H1 (cell line): ENCODE measurements around the gene FAM120B. TPM values are rescaled to one million over a fixed set of nuclear protein-coding genes. Genes with fewer than 3 reads are reported as not detected.

Experiments used
- CTCF ChIA-PET: fragments of 300-600 bp; sonication (Branson Sonifier 250); formaldehyde crosslinking; loops from one replicate; lab custom pipeline; 2021; ENCODE audit not compliant: partially characterized antibody; lab: Charles Lee
- POLR2A ChIA-PET: fragments of 300-600 bp; sonication (Branson Sonifier 250); formaldehyde crosslinking; loops from one replicate; lab custom pipeline; 2021; ENCODE audit warnings: inconsistent platforms; ENCODE audit not compliant: partially characterized antibody; lab: Charles Lee
- DNase-seq, 2 experiments: peaks; one replicate each; pipeline versions ENCODE4 v3.0.0 to v3.0.0-alpha.2; 2010 to 2022; ENCODE audit warnings: low spot score in 2 of 2, low read depth in 1 of 2, mixed read lengths in 1 of 2
- FAIRE-seq: peaks from 2 replicates; lab custom pipeline; 2011; peaks lifted over from hg19 to GRCh38; lab: Jason Lieb, UNC
- H2AFZ ChIP-seq: 2 replicates; pipeline ENCODE4 v1.8.1; 2012; ENCODE audit warnings: low read length, inconsistent platforms
- H2AK5ac ChIP-seq: 2 replicates; pipeline ENCODE4 v1.6.1; 2013; ENCODE audit warnings: low read depth, low read length
- H2BK120ac ChIP-seq: replicated peaks from 2 replicates; pipeline ENCODE3; 2013; ENCODE audit warnings: low read depth, low read length, inconsistent platforms
- H2BK12ac ChIP-seq: 2 replicates; pipeline ENCODE4 v1.6.1; 2013; ENCODE audit warnings: low read depth, low read length
- H2BK15ac ChIP-seq: 2 replicates; pipeline ENCODE4 v1.6.1; 2013; ENCODE audit warnings: low read length
- H2BK20ac ChIP-seq: 2 replicates; pipeline ENCODE4 v1.6.1; 2013; ENCODE audit warnings: low read length
- H2BK5ac ChIP-seq: 2 replicates; pipeline ENCODE4 v1.6.1; 2013; ENCODE audit warnings: low read depth, low read length
- H3K14ac ChIP-seq: 2 replicates; pipeline ENCODE4 v1.6.1; 2013; ENCODE audit warnings: inconsistent platforms; ENCODE audit not compliant: insufficient read length
- H3K18ac ChIP-seq: 2 replicates; pipeline ENCODE4 v1.6.1; 2013; ENCODE audit warnings: low read length; ENCODE audit errors: extremely low read depth
- H3K23ac ChIP-seq: 2 replicates; pipeline ENCODE4 v1.6.1; 2013; ENCODE audit warnings: inconsistent platforms; ENCODE audit not compliant: insufficient read length
- H3K23me2 ChIP-seq: 2 replicates; pipeline ENCODE4 v1.6.1; 2013; ENCODE audit warnings: low read depth, low read length
- H3K27ac ChIP-seq: 2 replicates; pipeline ENCODE4 v1.6.1; 2011; ENCODE audit warnings: low read depth, low read length, inconsistent platforms
- H3K27me3 ChIP-seq, 4 experiments: replicated peaks in 1 of 4; 1 replicate in 1 of 4; 2 replicates in 3 of 4; pipeline versions ENCODE4 v1.6.1 to v1.8.1; 2011 to 2013; ENCODE audit warnings: low read length in 3 of 4, mild to moderate bottlenecking in 3 of 4, inconsistent platforms in 2 of 4, mixed read lengths in 2 of 4, moderate library complexity in 1 of 4; ENCODE audit not compliant: control insufficient read depth in 3 of 4, insufficient read depth in 3 of 4; ENCODE audit errors: extremely low read depth in 1 of 4
- H3K36me3 ChIP-seq, 4 experiments: 2 replicates each; pipeline versions ENCODE4 v1.6.1 to v1.8.1; 2011 to 2013; ENCODE audit warnings: mild to moderate bottlenecking in 4 of 4, low read length in 3 of 4, moderate library complexity in 2 of 4, control low read depth in 1 of 4, inconsistent platforms in 1 of 4; ENCODE audit not compliant: insufficient read depth in 4 of 4, control insufficient read depth in 2 of 4
- H3K4ac ChIP-seq: replicated peaks from 2 replicates; pipeline ENCODE3; 2013; ENCODE audit warnings: low read length, low read depth, mixed read lengths, inconsistent platforms; ENCODE audit not compliant: insufficient read length
- H3K4me1 ChIP-seq, 4 experiments: replicated peaks in 1 of 4; 1 replicate in 1 of 4; 2 replicates in 3 of 4; pipeline versions ENCODE4 v1.6.1 to v1.8.1; 2011 to 2013; ENCODE audit warnings: low read length in 3 of 4, inconsistent platforms in 2 of 4, mixed read lengths in 1 of 4; ENCODE audit not compliant: insufficient read depth in 4 of 4, control insufficient read depth in 3 of 4
- H3K4me2 ChIP-seq, 2 experiments: 2 replicates each; pipeline versions ENCODE4 v1.6.1 to v1.8.1; 2011 to 2013; ENCODE audit warnings: low read depth in 2 of 2, low read length in 2 of 2, control low read depth in 1 of 2, inconsistent platforms in 1 of 2, mild to moderate bottlenecking in 1 of 2; ENCODE audit not compliant: insufficient read depth in 1 of 2
- H3K4me3 ChIP-seq, 4 experiments: fragments of 200-600, 300-600 bp in 1 of 4; sonication (generic), shearing (Covaris generic), sonication (Bioruptor Twin) in 1 of 4; 2 replicates each; pipeline versions ENCODE4 v1.5.1 to v1.8.1; 2011 to 2016; ENCODE audit warnings: low read length in 4 of 4, low read depth in 3 of 4, control low read depth in 2 of 4, inconsistent platforms in 2 of 4, mild to moderate bottlenecking in 2 of 4, mixed read lengths in 1 of 4, moderate library complexity in 1 of 4; ENCODE audit not compliant: insufficient read depth in 2 of 4; ENCODE audit errors: extremely low read depth in 1 of 4
- H3K56ac ChIP-seq: replicated peaks from 2 replicates; pipeline ENCODE3; 2013; ENCODE audit warnings: low read depth, mild to moderate bottlenecking, mixed read lengths, low read length, inconsistent platforms; ENCODE audit not compliant: insufficient read length
- H3K79me1 ChIP-seq: 2 replicates; pipeline ENCODE4 v1.6.1; 2013; ENCODE audit warnings: low read depth, low read length, control low read depth
- H3K79me2 ChIP-seq, 2 experiments: 2 replicates each; pipeline versions ENCODE4 v1.6.1 to v1.8.1; 2012 to 2013; ENCODE audit warnings: low read length in 2 of 2, mild to moderate bottlenecking in 2 of 2, inconsistent platforms in 1 of 2; ENCODE audit not compliant: insufficient read depth in 2 of 2, control insufficient read depth in 1 of 2
- H3K9ac ChIP-seq, 4 experiments: replicated peaks in 1 of 4; 1 replicate in 1 of 4; 2 replicates in 3 of 4; pipeline versions ENCODE4 v1.6.1 to v1.8.1; 2011 to 2013; ENCODE audit warnings: low read depth in 3 of 4, low read length in 3 of 4, control low read depth in 2 of 4, mild to moderate bottlenecking in 2 of 4, moderate library complexity in 2 of 4, inconsistent platforms in 1 of 4; ENCODE audit errors: extremely low read depth in 1 of 4
- H3K9me3 ChIP-seq, 2 experiments: 2 replicates each; pipeline versions ENCODE4 v1.6.1 to v1.8.1; 2012 to 2013; ENCODE audit warnings: mild to moderate bottlenecking in 2 of 2, moderate library complexity in 2 of 2, control low read depth in 1 of 2, inconsistent platforms in 1 of 2, low read depth in 1 of 2, low read length in 1 of 2, mixed read lengths in 1 of 2; ENCODE audit not compliant: insufficient read depth in 2 of 2
- H4K20me1 ChIP-seq, 2 experiments: replicated peaks in 1 of 2; 2 replicates each; pipeline versions ENCODE3 to v1.8.1; 2011 to 2013; ENCODE audit warnings: inconsistent platforms in 2 of 2, low read length in 2 of 2, mild to moderate bottlenecking in 1 of 2; ENCODE audit not compliant: insufficient read depth in 2 of 2, control insufficient read depth in 1 of 2
- H4K5ac ChIP-seq: 2 replicates; pipeline ENCODE4 v1.6.1; 2013; ENCODE audit warnings: low read length, low read depth, mixed read lengths, inconsistent platforms; ENCODE audit not compliant: insufficient read length
- H4K8ac ChIP-seq: 2 replicates; pipeline ENCODE4 v1.8.0; 2013; ENCODE audit warnings: mild to moderate bottlenecking, moderate library complexity, low read length, inconsistent platforms; ENCODE audit not compliant: insufficient read depth; ENCODE audit errors: extremely low read depth
- H4K91ac ChIP-seq: replicated peaks from 2 replicates; pipeline ENCODE3; 2013; ENCODE audit warnings: low read length, mixed read lengths, inconsistent platforms; ENCODE audit not compliant: insufficient read length
- ASH2L ChIP-seq: fragments of 200-600, 300-600 bp; sonication (generic); IDR thresholded peaks from one replicate; pipeline ENCODE4 v1.7.1; 2017; ENCODE audit warnings: low read length
- BACH1 ChIP-seq: IDR thresholded peaks from 2 replicates; pipeline ENCODE4 v1.6.1; 2012; ENCODE audit warnings: low read length, improper control_type of control experiment
- CEBPB ChIP-seq: IDR thresholded peaks from 2 replicates; pipeline ENCODE4 v1.6.1; 2012; ENCODE audit warnings: low read depth, low read length
- CREB1 ChIP-seq: IDR thresholded peaks from 2 replicates; pipeline ENCODE4 v1.6.1; 2012; ENCODE audit warnings: inconsistent platforms
- EP300 ChIP-seq, 2 experiments: IDR thresholded peaks; 1 replicate in 1 of 2; 2 replicates in 1 of 2; pipeline ENCODE4 v1.6.1; 2011 to 2012; ENCODE audit warnings: low read depth in 2 of 2, low read length in 2 of 2, mild to moderate bottlenecking in 2 of 2, borderline replicate concordance in 1 of 2, inconsistent platforms in 1 of 2, moderate library complexity in 1 of 2
- HDAC6 ChIP-seq: IDR thresholded peaks from one replicate; pipeline ENCODE4 v1.7.1; 2012; ENCODE audit warnings: low read depth, mild to moderate bottlenecking, inconsistent platforms, low read length, moderate library complexity
- KDM1A ChIP-seq: fragments of 200-600, 300-600 bp; sonication (generic); IDR thresholded peaks from 2 replicates; pipeline ENCODE4 v1.7.1; 2016; ENCODE audit warnings: mild to moderate bottlenecking, low read length, borderline replicate concordance
- NANOG ChIP-seq: IDR thresholded peaks from 2 replicates; pipeline ENCODE4 v1.6.1; 2011; ENCODE audit warnings: low read length, low read depth, mild to moderate bottlenecking, inconsistent platforms; ENCODE audit not compliant: insufficient read depth, poor library complexity, severe bottlenecking
- RAD21 ChIP-seq, 2 experiments: IDR thresholded peaks in 1 of 2; conservative IDR thresholded peaks in 1 of 2; 2 replicates each; pipeline ENCODE4 v1.6.1; 2011; ENCODE audit warnings: low read depth in 2 of 2, low read length in 2 of 2, improper control_type of control experiment in 1 of 2, inconsistent platforms in 1 of 2, mild to moderate bottlenecking in 1 of 2, moderate library complexity in 1 of 2
- SAP30 ChIP-seq: fragments of 300-600 bp; sonication (generic); IDR thresholded peaks from 2 replicates; pipeline ENCODE4 v1.7.1; 2012; ENCODE audit warnings: low read length, moderate library complexity, mild to moderate bottlenecking, inconsistent platforms; ENCODE audit not compliant: insufficient read depth, insufficient replicate concordance
- TEAD4 ChIP-seq: IDR thresholded peaks from 2 replicates; pipeline ENCODE4 v1.6.1; 2012; ENCODE audit warnings: low read depth, low read length, inconsistent platforms, mixed read lengths
- WGBS, 2 experiments: shearing (Covaris generic) in 1 of 2; methylation state at CpG; one replicate each; pipeline versions ENCODE4 v1.1.6 to v1.1.7; 2013 to 2015; ENCODE audit warnings: low lambda C conversion rate in 2 of 2, mixed read lengths in 2 of 2, inconsistent platforms in 1 of 2, low coverage in 1 of 2, missing lambda C conversion rate in 1 of 2; ENCODE audit not compliant: insufficient replicate concordance in 2 of 2, insufficient coverage in 1 of 2, insufficient read length in 1 of 2; ENCODE audit errors: extremely low coverage in 1 of 2, missing lambda C conversion rate in 1 of 2; 5-methylcytosine and 5-hydroxymethylcytosine counted together
- polyA plus RNA-seq, 7 experiments: library from polyadenylated mRNA; depleted of rRNA in 3 of 7; stranded (reverse) in 5 of 7; unstranded in 2 of 7; fragments of >200 nt in 5 of 7; fragments of 200-250 nt in 2 of 7; gene quantifications; 1 replicate in 5 of 7; 2 replicates in 1 of 7; 4 replicates in 1 of 7; pipeline versions ENCODE4 v1.2.1 to v1.2.3, GENCODE V29; 2011 to 2013; ENCODE audit warnings: missing spikeins in 2 of 7, mixed read lengths in 2 of 7
- total RNA-seq: library from RNA; stranded (reverse); fragmentation: NEBNext Ultra II Directional; extraction: Animal tissue kit (Norgen Biotek cat#: 25700); gene quantifications from 2 replicates; pipeline ENCODE4 v1.2.1, GENCODE V29; 2021
- TF ChIP-seq, protein P1 (sequence below): IDR thresholded peaks from 2 replicates; pipeline ENCODE4 v1.6.1; 2011; ENCODE audit warnings: low read length, improper control_type of control experiment

FAM120B gene
- total and polyA plus RNA-seq, 2 of the 8 experiments (the other 6 are each of a cell fraction or from before 2014, with no cell fraction given), result 5.1 to 12.5 TPM

GRCh38 chr6:170317718-170318117 lies 11.2 kb downstream of the FAM120B start:
- peaks cover 0 to 4% of the 10 kb centered on the region in 2 experiments for H4K20me1 ChIP-seq
- H3K4me1 ChIP-seq, result peaks cover 0 to 8% (median 5%) of the 10 kb centered on the region in 4 experiments; a peak in 2 of 7 replicates
- H3K14ac ChIP-seq, result no peak overlapping the region
- DNase-seq (no peak), FAIRE-seq (no peak)
- H3K9me3 ChIP-seq, result no peaks in the 10 kb centered on the region
- no peak overlapping the region for H2BK5ac ChIP-seq
- H3K23me2 ChIP-seq, result no peaks in the 10 kb centered on the region
- no peak overlapping the region for H2BK12ac ChIP-seq
- no peak overlapping the region for H3K4ac ChIP-seq
- no peak overlapping the region for H3K56ac ChIP-seq
- TF ChIP-seq HDAC6 (no peak), KDM1A (no peak), RAD21 (IDR thresholded peaks at IDR 0.05 in 1 of 2, conservative IDR thresholded peaks at IDR 0.05 in 1 of 2; ENCODE audit: low read depth in 2 of 2, low read length in 2 of 2) (no peak), EP300 (IDR thresholded peaks at IDR 0.05; ENCODE audit: borderline replicate concordance in 1 of 2, low read depth in 2 of 2, low read length in 2 of 2) (no peak), BACH1 (no peak), CREB1 (no peak), CEBPB (no peak), TEAD4 (no peak), NANOG (no peak), SAP30 (no peak), ASH2L (no peak)
- TF ChIP-seq, protein P1, sequence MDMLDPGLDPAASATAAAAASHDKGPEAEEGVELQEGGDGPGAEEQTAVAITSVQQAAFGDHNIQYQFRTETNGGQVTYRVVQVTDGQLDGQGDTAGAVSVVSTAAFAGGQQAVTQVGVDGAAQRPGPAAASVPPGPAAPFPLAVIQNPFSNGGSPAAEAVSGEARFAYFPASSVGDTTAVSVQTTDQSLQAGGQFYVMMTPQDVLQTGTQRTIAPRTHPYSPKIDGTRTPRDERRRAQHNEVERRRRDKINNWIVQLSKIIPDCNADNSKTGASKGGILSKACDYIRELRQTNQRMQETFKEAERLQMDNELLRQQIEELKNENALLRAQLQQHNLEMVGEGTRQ, result no peak
- no peaks in the 10 kb centered on the region for H3K79me1 ChIP-seq
- no peak overlapping the region for H3K9ac ChIP-seq
- H3K36me3 ChIP-seq, result peaks cover 0 to 4% (median 0%) of the 10 kb centered on the region in 4 experiments; a peak in 2 of 8 replicates
- H4K91ac ChIP-seq, result no peak overlapping the region
- no peak overlapping the region for H3K18ac ChIP-seq
- H3K27me3 ChIP-seq, result no peaks in the 10 kb centered on the region
- no peak overlapping the region for H3K4me2 ChIP-seq
- H2AK5ac ChIP-seq, result no peak overlapping the region
- H4K8ac ChIP-seq, result no peak overlapping the region
- no peak overlapping the region for H2BK20ac ChIP-seq
- no peak overlapping the region for H3K4me3 ChIP-seq
- no peak overlapping the region for H2BK15ac ChIP-seq
- no peak overlapping the region for H2BK120ac ChIP-seq
- POLR2A ChIA-PET, result interaction anchor here (0.9 kb wide), 1 partner anchor 14 kb away, joined by 5 read pairs; no protein-coding TSS in a partner anchor
- no peak overlapping the region for H4K5ac ChIP-seq
- peaks cover 0 to 6% of the 10 kb centered on the region in 2 experiments; a peak in 2 of 4 replicates for H3K79me2 ChIP-seq
- no peak overlapping the region for H3K27ac ChIP-seq
- no peak overlapping the region for H3K23ac ChIP-seq
- WGBS, 2 experiments, result 90% methylated on average over 5 of the region's 5 CpGs; no CpG with 5 or more reads in 1 of the 2 experiments
- no peak overlapping the region for H2AFZ ChIP-seq
- CTCF ChIA-PET, result no interaction called here
